GM19467 (cell line): ENCODE results near the gene ETV5.

Experiments
- ATAC-seq: cut with Tn5 transposase; IDR thresholded peaks from one replicate; pipeline ENCODE4 v1.9.1; 2021; ENCODE audit warnings: mild to moderate bottlenecking, moderate library complexity; ENCODE audit not compliant: unreplicated experiment

ETV5 gene

DNA sequence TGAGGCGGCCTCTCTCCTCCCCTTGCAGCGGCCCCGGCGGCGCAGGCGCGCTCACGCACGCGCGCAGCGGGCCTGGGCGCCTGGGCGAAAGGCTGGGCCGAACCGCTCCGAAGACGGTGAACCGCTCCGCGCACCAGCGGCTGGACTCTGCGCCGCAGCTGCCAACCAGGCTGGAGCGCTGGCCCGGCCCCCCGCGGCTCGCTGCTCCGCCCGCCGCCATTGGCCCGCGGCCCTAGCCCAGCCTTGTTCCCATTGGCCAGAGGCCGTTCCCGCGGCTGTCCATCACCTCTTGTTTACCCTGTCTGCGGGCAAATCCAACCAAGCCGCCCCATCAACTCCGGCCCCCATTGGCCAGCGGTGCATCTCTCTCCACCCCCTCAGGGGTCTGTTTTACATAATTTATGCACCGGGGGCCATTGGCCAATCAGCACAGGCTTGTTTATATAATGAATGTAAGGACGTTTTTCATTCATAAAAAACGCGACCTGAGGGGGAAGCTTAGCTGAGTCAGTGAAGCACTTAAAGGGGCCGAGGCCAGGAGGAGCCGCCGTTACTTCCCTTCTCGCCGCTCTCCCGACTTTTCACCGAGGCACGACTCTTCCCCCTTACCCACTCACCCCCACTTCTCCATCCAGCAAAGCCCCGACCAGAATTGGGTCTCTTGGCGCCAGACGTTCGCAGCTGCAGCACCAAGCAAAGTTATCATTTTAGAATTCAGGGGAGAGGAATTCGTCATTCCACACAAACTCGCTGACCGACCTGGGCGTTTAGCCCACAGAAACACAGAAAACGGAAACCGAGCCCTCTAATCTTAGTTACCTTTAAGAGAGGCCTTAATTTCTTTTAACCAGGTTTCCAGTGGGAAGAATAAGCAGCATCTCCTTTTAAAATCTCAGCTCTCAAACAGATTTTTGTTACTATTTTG lies at the start of gene ETV5:
Gene ETV5 (minus strand): TSS at position 149 of the 925 bp plus-strand sequence. CDS start 3,221 bp downstream, outside the sequence.
- peak; percentile 96 for ATAC-seq

DNA sequence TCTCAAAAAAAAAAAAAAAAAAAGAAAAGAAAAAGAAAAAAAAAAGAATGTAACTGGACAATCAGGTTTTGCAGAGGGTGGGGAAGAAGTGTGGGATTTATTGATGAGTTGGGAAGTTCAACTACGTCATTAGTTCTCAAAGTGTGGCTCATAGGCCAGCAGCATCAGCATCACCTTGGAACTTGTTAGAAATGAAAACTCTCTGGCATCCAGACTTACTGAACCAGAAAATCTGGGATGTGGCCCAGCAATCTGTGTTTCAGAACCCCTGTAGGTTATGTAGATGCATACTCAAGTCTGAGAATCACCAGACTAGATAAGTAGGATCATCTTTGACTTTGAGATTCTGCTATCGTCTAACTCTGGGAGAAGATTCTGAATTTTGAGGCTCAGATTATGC lies 45.8 kb upstream of the ETV5 start:
- no peak for ATAC-seq

DNA sequence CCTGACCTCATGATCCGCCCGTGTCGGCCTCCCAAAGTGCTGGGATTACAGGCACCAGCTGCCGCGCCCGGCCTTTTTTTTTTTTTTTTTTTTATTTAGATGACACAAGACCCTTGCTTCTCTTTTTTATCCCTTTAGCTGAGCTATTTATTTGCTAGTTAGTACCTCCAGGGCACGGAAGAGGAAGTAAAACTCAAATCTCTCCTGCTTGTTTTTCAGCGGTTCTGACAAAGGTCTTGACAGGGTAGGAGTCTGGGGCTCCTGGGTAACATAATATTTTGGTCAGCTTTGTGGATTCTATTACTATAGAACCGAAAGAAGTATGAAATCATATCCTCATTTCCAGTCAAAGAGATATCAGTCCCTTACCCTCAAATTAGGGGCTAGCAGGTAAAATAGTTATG lies 44.0 kb upstream of the ETV5 start:
- ATAC-seq: peak; percentile 76

DNA sequence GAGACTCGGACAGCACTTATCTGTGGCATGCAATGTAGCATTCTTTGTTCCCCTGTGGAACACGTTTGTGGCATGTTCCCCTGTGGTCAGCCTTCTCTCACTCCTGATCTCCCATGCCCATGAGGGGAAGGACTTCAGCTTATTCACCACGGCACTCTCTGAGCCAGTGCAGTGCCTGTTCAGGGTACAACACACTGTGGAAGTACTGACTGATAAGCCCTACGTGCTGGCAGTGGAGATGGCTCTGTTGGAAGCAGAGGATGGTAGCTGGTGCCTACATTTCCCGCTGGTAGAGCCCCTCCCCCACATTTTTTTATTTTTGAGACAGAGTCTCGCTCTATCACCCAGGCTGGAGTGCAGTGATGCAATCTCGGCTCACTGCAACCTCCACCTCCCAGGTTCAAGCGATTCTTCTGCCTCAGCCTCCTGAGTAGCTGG lies 43.5 kb upstream of the ETV5 start:
- peak; percentile 18 for ATAC-seq

DNA sequence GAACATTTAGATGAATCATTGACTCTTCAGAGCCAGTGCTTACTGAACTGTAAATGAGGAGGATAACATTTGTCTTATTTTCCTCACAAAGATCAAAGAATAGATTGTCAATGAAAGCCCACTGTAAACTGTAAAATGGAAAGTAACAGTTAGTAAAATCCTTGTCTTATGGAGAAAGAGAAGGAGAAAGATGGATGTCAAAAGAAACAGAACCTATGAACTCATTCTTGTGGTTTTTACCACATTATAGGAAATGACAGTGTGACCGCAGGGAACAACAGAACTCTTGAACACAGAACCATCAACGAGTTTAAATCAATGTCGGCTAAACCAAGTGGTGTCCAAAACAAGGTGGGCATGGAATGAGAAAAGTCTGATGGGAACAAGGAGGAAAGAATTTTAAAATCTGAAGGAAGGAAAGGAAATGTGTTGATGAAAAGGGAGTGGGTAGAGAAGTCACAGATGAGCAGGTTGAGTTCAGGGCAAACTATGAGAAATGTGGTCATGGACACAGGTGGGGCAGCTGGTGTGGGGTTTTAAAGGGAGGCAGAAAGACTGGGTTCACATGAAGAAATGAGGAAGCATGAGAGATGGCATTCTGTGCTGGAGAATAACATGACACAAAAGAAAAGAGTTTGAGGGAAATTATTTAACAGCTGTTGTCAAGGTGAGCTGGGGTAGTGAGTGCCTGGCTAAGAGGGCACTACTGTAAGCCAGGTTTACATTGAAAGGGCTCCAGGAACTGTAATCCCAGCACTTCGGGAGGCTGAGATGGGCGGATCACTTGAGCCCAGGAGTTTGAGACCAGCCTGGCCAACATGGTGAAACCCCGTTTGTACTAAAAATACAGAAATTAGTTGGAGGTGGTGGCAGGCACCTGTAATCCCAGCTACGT lies 42.4 kb upstream of the ETV5 start:
- no peak for ATAC-seq

DNA sequence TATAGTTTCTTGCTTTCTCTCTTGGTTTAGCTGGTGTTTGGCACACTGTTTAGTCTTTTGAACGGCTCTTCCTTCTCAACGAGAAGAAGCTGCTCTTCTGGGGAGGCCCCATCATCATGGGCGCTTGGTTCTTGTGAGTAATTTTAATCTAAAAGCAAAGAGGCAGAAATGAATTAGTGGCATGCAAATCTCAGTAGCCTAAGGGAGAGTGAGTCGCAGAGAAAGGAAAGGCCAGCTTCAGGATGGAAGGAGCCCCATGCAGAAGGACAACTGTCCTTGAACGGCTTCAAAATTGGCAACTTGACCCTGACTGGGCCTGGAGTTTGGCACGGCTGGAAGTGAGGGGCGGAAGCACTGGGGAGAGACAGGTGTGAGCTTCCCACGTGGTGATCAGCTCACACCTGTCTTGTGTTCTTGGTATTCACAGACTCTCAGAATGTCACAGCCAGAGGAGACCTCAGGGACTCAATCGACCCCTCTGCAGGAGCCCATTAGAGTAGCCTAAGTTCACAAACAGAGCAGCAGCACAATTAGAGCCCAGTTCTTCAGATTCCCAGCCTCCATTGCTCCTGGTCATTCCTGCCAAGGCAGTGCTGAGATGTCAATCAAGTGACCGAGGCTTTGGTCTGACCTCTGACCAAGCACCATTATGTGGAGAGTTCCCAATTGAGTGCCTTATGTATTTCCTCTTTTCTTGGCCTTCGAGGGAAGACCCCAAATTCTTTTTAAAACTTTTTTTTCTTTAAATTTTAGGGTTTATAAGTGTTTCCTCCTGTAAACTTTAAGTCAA lies 41.3 kb upstream of the ETV5 start:
- ATAC-seq: no peak

DNA sequence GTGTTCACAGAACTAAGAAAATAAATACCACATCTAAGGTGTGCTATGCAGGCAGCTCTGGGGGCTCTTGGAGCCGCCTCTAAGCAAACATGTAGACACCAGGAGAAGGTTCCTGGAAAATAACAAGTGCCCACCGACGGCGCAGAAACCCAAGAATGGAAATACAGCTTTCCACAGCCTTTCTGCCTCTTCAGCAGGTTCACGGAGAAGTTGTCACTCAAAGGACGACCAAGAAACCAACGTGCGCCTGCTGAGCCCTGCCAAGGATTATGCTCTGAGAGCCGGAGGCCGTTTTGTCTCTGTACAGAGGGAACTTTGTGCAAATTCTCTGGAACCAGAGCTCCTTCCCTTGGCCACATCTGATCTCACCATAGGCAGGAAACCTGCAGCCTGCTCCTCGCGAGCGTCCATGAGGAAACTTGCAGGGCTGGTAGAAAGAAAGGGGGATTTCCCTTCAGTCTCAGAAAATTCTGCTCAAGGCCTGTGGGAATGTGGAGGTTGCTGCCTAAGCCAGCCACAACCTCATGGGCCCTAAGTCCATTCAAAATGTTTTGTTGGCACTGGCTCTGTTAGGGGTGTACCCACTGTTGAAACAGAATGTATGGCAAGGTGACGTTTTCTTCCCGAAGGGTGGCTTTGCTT lies 40.6 kb upstream of the ETV5 start:
- ATAC-seq: no peak

DNA sequence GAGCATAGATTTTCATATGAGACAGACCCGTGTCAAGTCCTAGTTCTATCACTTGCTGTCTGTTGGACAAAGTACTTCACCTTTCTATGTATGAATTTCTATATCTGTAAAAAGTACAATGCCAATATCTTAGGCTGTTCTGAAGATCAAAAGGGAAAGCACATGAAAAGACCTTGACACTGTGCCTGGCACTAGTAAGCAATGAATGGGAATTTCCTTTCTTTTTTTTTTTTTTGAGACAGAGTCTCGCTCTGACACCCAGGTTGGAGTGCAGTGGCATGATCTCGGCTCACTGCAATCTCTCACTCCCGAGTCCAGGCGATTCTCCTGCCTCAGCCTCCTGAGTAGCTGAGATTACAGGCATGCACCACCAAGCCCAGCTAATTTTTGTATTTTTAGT lies 35.4 kb upstream of the ETV5 start:
- no peak for ATAC-seq

DNA sequence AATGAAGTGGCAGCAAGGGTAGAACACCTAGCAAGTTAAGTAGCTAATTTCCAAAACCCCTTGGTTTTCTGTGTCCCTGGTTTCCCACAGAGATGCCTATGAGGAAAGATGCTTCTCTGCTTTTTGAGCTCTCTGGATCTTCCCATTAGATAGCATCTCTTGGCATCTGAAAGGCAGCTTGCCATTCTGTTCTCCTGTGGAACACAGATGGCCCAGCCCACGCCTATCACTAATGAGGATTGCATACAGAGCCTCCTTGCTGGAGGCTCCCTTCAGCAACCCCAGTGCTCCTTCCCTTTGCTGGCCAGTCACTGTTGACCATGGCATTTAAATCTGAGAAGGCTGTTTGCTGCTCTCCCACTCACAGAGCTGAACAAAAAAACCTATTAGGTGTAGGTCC lies 34.4 kb upstream of the ETV5 start:
- ATAC-seq: no peak

DNA sequence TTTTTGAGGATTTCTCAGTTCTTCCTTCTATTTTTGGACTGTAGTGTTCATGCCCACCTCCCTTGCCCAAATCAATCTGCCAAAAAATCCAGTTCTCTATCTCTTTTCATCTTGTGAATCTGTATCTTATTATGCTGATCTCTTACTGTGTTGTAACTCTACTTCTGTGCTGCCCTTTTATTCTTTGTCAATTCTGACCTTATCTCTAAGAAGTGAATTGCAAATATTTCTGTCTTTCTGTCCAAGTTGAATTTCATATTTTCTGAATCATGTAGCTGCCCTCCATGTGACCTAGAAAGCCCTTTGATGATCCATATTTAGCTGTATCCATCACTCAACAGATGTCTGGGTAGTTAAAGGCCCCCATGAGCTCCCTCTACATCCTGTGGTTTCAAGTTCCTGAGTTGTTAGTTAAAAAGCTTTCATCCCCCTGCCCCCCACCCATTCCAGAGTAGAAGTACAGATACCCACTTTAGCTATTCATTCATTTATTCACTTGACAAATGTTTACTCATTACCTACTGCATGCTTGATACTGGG lies 33.6 kb upstream of the ETV5 start:
- no peak for ATAC-seq

DNA sequence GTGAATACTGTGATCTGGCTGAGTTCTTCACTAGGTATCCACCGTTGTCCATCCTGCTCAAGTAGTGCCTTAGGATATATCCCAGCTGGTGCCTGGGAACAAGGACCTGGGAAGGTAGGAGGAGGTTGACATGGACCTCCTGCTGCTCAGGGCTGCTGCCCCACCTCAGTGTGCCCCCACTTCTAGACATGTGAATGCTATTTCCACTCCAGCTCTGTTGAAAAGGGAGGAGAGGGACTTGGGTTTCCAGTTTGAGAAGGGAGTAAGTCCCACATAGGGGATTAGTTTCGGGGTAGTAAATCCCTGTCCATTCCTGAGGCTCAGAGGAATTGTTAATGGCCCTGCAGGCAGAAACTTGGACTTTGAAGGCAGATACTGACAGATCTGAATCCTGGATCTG lies 32.9 kb upstream of the ETV5 start:
- no peak for ATAC-seq

DNA sequence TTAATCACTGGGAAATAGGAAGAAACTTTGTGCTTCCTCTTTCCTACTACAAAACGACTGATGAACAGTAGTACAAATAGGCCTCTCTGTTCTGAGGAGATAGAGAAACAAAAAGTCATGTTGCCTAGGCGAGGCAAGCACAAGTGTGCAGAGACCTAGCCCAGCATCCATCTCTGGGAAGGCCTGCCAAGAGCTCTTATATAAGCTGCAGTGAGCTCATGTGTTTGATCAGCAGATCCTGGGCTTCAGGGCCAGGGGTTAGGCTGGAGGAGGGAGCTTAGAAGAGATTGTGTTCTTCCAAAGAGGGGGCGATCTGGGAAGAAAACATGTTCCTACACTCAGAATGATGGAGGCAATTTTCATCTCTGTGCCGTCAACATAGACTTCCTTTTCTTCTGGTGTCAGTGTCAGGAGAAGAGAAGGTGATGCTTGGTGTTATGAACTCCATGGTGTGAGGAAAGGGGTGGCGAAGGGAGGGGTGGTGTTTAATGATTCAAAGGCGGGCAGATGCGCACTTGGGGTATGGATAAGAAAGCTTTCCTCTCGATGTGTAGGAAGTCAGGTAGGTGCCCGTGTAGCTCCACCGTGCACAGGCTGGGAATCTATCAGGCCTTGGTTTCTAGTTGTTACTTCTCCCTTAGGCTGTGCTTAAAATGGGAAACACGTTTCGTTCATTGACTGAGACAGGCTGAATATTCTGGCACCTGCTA lies 29.5 kb upstream of the ETV5 start:
- ATAC-seq: no peak

DNA sequence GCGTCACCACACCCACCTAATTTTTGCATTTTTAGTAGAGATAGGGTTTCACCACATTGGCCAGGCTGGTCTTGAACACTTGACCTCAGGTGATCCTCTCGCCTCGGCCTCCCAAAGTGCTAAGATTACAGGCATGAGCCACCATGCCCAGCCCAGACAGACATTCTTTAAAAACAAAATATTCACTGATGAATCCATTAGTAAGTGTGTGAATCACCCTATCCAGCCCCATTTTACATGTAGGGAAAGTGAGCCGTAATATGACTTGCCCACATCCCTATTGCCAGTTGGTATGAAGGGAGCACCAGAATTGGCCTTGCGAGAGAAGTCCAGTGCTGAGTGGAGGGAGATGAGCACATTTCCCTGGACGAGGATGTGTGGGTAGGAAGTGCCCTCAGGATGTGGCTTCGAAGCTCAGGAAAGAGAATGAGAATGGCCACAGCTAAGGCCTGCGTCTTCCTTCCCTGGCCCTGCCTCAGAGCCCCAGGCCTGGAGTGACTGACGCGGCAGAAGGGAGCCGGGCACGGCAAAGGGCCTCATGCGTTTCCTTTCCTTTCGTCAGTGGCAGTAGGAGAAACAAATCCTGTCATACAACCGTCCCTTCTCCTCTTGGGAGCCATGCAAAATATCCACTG lies 28.3 kb upstream of the ETV5 start:
- ATAC-seq: no peak

DNA sequence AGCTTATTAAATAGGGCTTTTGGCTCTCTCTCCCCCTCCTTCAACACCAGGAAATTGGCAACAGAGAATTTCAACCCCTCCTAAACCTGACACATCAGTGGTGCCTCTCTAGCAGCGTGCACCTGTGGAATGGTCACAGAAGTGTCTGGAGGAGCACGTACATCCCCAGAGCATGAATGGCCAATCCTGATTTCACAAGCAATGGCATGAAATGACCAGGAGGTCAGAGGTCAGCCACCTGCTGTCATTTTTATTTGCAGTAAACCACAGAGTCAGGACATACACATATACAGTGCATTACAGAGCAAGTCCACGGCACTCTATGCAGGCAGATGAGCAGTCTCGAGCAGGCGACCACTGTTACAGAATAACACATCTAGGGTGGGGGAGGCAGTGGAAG lies 25.1 kb upstream of the ETV5 start:
- ATAC-seq: no peak

DNA sequence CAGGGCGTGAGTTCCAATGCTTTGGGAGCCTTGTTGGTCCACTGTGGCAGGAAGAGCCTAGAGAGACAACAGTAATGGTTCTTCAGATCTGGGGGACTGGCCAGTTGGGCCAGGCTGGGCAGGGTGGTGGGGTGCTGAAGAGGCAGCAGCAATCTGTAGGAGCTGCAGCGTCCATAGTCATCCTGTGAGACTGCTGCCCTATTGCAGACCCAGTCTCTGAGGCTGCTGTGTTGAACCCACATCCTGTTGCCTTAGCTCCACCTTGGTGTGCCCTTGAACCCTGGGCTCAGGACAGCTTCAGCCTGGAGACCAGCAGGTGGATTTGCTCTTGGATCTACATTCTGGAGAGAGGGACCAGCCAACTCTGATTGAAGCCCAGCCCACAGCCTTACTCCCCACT lies 23.6 kb upstream of the ETV5 start:
- no peak for ATAC-seq

DNA sequence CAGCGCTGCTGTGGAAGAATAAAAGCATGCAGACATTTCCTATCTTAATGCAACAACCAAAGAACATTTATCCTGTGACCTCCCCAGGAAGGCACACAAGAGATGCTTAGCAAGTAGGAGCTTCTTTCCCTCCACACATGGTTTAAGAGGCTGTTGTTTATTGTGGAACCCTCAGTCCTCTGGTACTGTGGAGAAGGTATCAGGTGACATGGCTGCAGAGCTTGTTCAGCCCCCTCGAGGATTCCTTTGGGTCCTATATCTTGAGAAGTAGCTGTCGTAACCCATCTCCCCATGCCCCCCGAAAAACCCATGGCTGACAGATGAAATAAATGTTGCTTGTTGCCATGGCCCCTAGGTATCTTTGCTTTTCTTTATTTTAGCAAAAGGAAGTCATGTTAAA lies 20.3 kb upstream of the ETV5 start:
- ATAC-seq: no peak

DNA sequence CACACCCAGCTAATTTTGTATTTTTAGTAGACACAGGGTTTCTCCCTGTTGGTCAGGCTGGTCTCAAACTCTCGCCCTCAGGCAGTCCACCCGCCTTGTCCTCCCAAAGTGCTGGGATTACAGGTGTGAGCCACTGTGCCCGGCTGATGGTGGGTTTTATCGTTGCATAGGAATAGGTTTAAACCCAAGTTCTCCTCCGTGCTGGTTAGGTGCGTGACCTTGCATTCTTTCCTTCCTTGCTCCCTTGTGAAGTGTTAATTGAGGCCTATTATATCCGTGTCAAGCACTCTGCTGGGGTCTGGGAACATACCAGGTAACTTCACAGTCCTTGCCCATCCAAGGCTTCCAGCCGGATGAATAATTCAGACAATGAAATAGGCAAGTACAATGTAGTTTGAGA lies 19.3 kb upstream of the ETV5 start:
- no peak for ATAC-seq

DNA sequence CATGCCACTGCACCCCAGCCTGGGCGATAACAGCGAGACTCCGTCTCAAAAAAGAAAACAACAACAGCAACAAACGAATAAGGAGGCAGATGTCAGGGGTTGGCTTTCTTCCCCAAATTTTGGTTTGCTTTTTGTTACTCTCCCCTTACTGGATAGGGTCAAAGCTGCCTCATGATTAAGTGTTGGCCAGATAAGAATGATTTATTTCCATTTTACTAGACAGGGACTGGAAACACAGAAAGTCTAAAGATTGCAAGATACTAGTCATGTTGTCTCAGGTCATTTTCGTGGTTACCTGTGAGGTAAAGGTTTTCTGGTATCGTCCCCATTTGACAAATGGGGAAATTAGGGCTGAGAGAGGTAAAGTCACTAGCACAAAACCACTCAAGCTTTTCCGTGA lies 18.6 kb upstream of the ETV5 start:
- ATAC-seq: no peak

DNA sequence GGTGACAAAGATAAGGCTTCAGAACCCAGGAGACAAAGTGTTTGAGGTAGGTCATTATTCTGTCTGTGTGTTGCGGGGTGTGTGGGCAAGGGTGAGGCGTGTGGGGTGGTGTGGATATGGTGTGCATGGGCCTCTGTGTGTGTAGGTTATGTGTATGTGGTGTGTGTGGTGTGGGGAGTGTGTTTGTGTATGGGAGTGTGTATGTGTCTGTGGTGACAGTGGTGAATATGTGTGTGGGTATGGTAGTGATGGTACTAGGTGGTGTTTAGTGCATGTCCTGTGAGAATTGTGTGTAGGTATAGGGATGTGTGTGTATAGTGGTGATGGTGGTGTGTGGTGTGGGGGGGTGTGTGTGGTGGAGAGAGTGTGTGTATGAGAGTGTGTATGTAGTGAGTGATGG lies 16.2 kb upstream of the ETV5 start:
- ATAC-seq: no peak
